HG02798 (cell line): ENCODE measurements around the gene PRKCD.

Experiments
- ATAC-seq: cut with Tn5 transposase; IDR thresholded peaks from one replicate; pipeline ENCODE4 v1.9.1; 2021; ENCODE audit warnings: mild to moderate bottlenecking; ENCODE audit not compliant: unreplicated experiment, poor library complexity

The PRKCD gene

GRCh38 chr3:53186726-53187125, 25.7 kb downstream of the PRKCD start:
- ATAC-seq = no peak

GRCh38 chr3:53187430-53187829, 26.4 kb downstream of the PRKCD start:
- no peak for ATAC-seq

- no peak for ATAC-seq
Observed at GRCh38 chr3:53188136-53188685, 27.2 kb downstream of the PRKCD start.

GRCh38 chr3:53188720-53189119, 27.7 kb downstream of the PRKCD start:
- no peak for ATAC-seq

GRCh38 chr3:53189276-53189675, 28.3 kb downstream of the PRKCD start:
- ATAC-seq = no peak

- ATAC-seq = peak; percentile 56
Observed at GRCh38 chr3:53190659-53191058, 29.6 kb downstream of the PRKCD start.

GRCh38 chr3:53191836-53192480, 30.9 kb downstream of the PRKCD start:
- ATAC-seq = no peak

GRCh38 chr3:53192608-53193007, 31.6 kb downstream of the PRKCD start:
- ATAC-seq = peak; percentile 48

GRCh38 chr3:53193466-53194209, 32.6 kb downstream of the PRKCD start:
- ATAC-seq = no peak

- ATAC-seq = no peak
Observed at GRCh38 chr3:53194210-53195065, 33.4 kb downstream of the PRKCD start.

- no peak for ATAC-seq
Observed at GRCh38 chr3:53195066-53195450, 34.0 kb downstream of the PRKCD start.

GRCh38 chr3:53195602-53196574, 34.9 kb downstream of the PRKCD start:
- ATAC-seq = peak; percentile 53

GRCh38 chr3:53196575-53197407, 35.8 kb downstream of the PRKCD start:
- peak; percentile 40 for ATAC-seq

GRCh38 chr3:53198256-53198977, 37.4 kb downstream of the PRKCD start:
- no peak for ATAC-seq

- ATAC-seq = no peak
Observed at GRCh38 chr3:53198996-53199395, 38.0 kb downstream of the PRKCD start.

- no peak for ATAC-seq
Observed at GRCh38 chr3:53199834-53200233, 38.8 kb downstream of the PRKCD start.

GRCh38 chr3:53200501-53201498, 39.8 kb downstream of the PRKCD start:
- ATAC-seq = no peak
